ENCODE data around the gene TMEM60. TPM values are rescaled to one million over a fixed set of nuclear protein-coding genes. Genes with fewer than 3 reads are reported as not detected.

Gene TMEM60
- polyA plus RNA-seq, 1 donor from 2014 or later, result 29.3 TPM

- H3K27ac ChIP-seq (ENCODE audit: low read length), result no peak overlapping the region
These were observed 15.1 kb downstream of the TMEM60 start for GRCh38 chr7:77783111-77783510.

GRCh38 chr7:77782383-77782782 is 15.9 kb downstream of the TMEM60 start:
- Histone ChIP-seq H3K9me2 (ENCODE audit: insufficient read depth, low read length) (no peaks in the 10 kb centered on the region), H3K4me2 (ENCODE audit: low read length) (no peak overlapping the region), H3K36me3 (ENCODE audit: insufficient read depth, low read length) (no peaks in the 10 kb centered on the region), H4K20me1 (ENCODE audit: insufficient read depth) (no peaks in the 10 kb centered on the region), H3K9me3 (ENCODE audit: low read length) (no peaks in the 10 kb centered on the region), H3K27ac (ENCODE audit: low read length) (no peak overlapping the region), H3K27me3 (ENCODE audit: insufficient read depth, low read depth, low read length) (no peaks in the 10 kb centered on the region), H3K9ac (ENCODE audit: low read length) (no peak overlapping the region), H3K4me3 (ENCODE audit: low read length) (no peak overlapping the region), H3K79me2 (replicated peaks; ENCODE audit: insufficient read depth, low read length) (no peaks in the 10 kb centered on the region), H3F3A (ENCODE audit: insufficient read depth, low read length, poor library complexity, severe bottlenecking) (no peaks in the 10 kb centered on the region), H2AFZ (ENCODE audit: low read depth, low read length) (no peak overlapping the region)
- TF ChIP-seq RAD21 (conservative IDR thresholded peaks at IDR 0.05) (no peak), SMC3 (conservative IDR thresholded peaks at IDR 0.05; ENCODE audit: poor library complexity) (no peak), TAF1 (IDR thresholded peaks at IDR 0.05; ENCODE audit: low read depth) (no peak), MXI1 (conservative IDR thresholded peaks at IDR 0.05; ENCODE audit: poor library complexity, severe bottlenecking) (no peak), REST (IDR thresholded peaks at IDR 0.05; ENCODE audit: borderline replicate concordance) (no peak), EZH2 (IDR thresholded peaks at IDR 0.05; ENCODE audit: borderline replicate concordance, insufficient read depth, low read length, poor library complexity, severe bottlenecking) (no peak), POLR2AphosphoS5 (IDR thresholded peaks at IDR 0.05) (no peak)
- TF ChIP-seq, protein P1, sequence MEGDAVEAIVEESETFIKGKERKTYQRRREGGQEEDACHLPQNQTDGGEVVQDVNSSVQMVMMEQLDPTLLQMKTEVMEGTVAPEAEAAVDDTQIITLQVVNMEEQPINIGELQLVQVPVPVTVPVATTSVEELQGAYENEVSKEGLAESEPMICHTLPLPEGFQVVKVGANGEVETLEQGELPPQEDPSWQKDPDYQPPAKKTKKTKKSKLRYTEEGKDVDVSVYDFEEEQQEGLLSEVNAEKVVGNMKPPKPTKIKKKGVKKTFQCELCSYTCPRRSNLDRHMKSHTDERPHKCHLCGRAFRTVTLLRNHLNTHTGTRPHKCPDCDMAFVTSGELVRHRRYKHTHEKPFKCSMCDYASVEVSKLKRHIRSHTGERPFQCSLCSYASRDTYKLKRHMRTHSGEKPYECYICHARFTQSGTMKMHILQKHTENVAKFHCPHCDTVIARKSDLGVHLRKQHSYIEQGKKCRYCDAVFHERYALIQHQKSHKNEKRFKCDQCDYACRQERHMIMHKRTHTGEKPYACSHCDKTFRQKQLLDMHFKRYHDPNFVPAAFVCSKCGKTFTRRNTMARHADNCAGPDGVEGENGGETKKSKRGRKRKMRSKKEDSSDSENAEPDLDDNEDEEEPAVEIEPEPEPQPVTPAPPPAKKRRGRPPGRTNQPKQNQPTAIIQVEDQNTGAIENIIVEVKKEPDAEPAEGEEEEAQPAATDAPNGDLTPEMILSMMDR (IDR thresholded peaks at IDR 0.05; ENCODE audit: poor library complexity, severe bottlenecking), result no peak

More at GRCh38 chr7:77783111-77783510, 15.1 kb downstream of the TMEM60 start:
- Histone ChIP-seq H3K9me3 (ENCODE audit: low read length) (no peaks in the 10 kb centered on the region), H3K27me3 (ENCODE audit: insufficient read depth, low read depth, low read length) (no peaks in the 10 kb centered on the region), H3K4me2 (ENCODE audit: low read length) (no peak overlapping the region), H3K9ac (ENCODE audit: low read length) (no peak overlapping the region), H2AFZ (ENCODE audit: low read depth, low read length) (no peak overlapping the region), H4K20me1 (ENCODE audit: insufficient read depth) (no peaks in the 10 kb centered on the region), H3K9me2 (ENCODE audit: insufficient read depth, low read length) (no peaks in the 10 kb centered on the region), H3K79me2 (replicated peaks; ENCODE audit: insufficient read depth, low read length) (no peaks in the 10 kb centered on the region), H3K36me3 (ENCODE audit: insufficient read depth, low read length) (no peaks in the 10 kb centered on the region), H3F3A (ENCODE audit: insufficient read depth, low read length, poor library complexity, severe bottlenecking) (no peaks in the 10 kb centered on the region), H3K4me3 (ENCODE audit: low read length) (no peak overlapping the region)
- TF ChIP-seq TAF1 (IDR thresholded peaks at IDR 0.05; ENCODE audit: low read depth) (no peak), EP300 (conservative IDR thresholded peaks at IDR 0.05; ENCODE audit: poor library complexity, severe bottlenecking) (no peak), POLR2AphosphoS5 (IDR thresholded peaks at IDR 0.05) (no peak), REST (IDR thresholded peaks at IDR 0.05; ENCODE audit: borderline replicate concordance) (no peak), SMC3 (conservative IDR thresholded peaks at IDR 0.05; ENCODE audit: poor library complexity) (no peak), RAD21 (conservative IDR thresholded peaks at IDR 0.05) (no peak), EZH2 (IDR thresholded peaks at IDR 0.05; ENCODE audit: borderline replicate concordance, insufficient read depth, low read length, poor library complexity, severe bottlenecking) (no peak), MXI1 (conservative IDR thresholded peaks at IDR 0.05; ENCODE audit: poor library complexity, severe bottlenecking) (no peak)
- TF ChIP-seq, protein P1 (IDR thresholded peaks at IDR 0.05; ENCODE audit: poor library complexity, severe bottlenecking), result no peak
